ENCODE data around the gene PNPLA4.

Gene PNPLA4

DNA sequence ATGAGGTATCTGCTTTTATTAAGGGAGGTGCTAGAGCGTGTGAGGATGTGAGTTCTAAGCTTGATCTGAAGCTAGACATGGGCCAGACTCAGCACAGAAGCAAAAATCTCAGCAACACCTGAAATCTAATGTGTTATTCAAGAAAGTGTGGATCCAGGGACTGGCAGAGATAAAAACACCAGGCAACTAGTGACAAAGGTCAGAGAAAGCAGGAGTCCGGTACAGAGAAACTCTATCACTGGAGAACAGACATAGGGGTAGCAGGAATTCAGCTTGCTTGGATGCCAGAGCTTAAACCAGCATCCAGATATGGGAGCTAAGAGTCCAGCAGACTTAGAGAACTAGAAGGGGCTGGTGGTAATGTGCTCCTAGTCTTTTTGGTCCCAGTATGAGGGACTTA, 50.3 kb downstream of the PNPLA4 start:
- no peak for DNase-seq (ENCODE audit: extremely low read depth in 1 of 2, low read depth in 1 of 2)

DNA sequence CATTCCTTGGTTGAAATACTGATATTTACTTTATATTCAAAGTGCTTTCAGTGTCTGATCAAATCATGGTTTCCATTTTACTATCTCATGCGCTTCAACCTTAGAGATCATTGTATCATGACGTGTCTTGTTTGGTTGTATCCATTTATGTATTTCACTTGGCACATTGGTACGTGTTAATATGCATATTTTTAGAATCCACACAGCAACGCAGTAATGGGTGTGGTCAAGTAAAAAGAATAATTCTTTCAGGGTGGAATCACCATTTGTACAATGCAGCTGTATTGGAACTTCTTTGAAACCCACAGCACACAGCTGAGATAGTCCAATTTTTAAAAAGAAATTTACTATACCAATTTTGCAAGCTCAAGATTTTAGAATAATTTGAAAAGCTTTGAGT, 55.2 kb downstream of the PNPLA4 start:
- DNase-seq (ENCODE audit: extremely low read depth in 1 of 2, low read depth in 1 of 2), result no peak

DNA sequence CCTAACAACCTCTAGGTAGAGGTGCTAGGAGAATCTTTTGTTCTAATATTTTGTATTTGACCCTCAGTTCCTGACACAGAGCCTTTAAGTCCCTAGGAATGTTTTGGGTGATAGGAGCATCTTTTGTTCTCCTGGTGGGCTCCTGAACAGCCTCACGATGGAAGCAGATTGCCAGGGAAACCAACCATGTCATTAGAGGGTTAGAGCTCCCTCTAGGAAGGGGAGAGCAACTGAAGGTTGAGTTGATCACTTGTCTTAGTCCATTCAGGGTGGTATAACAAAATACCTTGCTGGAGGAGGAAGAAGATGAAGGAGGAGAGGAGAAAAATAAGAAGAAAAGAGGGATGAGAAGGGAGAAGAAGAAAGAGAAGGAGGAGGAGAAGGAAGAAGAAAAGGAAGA, 75.0 kb downstream of the PNPLA4 start:
- DNase-seq (ENCODE audit: extremely low read depth in 1 of 2, low read depth in 1 of 2), result no peak
